Measurements from ENCODE around the gene PLXNB3.

DNA sequence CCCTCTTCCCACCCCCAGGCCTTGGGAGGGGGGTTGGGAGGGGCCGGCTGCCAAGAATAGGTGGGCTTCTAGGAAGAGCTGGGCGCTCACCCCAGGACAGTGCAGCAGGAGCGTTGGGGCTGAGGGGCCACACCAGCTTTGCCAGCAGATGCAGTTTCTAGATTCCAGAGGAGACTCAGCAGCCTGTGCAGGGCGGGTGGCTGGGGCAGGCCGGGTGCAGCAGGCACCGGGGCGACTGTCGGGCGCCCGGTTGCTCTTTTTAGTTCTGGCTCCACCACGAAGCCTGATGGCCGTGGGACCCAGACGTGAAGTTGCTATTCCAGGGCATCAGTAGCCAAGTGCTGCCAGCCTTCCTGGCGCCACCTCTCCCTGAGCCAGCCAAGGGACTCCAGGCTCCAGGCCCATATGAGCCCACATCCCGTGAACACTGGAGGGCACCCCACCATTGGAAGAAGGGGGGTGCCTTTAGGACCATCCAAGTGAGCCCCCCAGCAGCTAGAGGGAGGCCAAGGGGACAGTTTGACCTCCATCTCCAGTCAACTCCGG, 36.2 kb downstream of the PLXNB3 start:
- TF ChIP-seq POLR2A (IDR thresholded peaks at IDR 0.05) (no peak), CTCF (IDR thresholded peaks at IDR 0.05) (no peak)

Data from adrenal gland (tissue), 5 donors.